ACC112 (cell line): ENCODE data around the gene TRMT10A.

Experiments
- H2AFZ ChIP-seq: fragments of 200-600 bp; sonication (generic); one replicate; pipeline ENCODE4 v1.6.0; 2017; ENCODE audit warnings: antibody characterized with exemption, low read length; ENCODE audit not compliant: unreplicated experiment
- H3K27ac ChIP-seq: fragments of 200-600 bp; sonication (generic); 2 replicates; pipeline ENCODE4 v1.5.1; 2014; ENCODE audit warnings: low read depth, mild to moderate bottlenecking, antibody characterized with exemption, low read length, moderate library complexity
- H3K27me3 ChIP-seq: fragments of 200-600 bp; sonication (generic); 2 replicates; pipeline ENCODE4 v1.6.1; 2014; ENCODE audit warnings: mild to moderate bottlenecking, antibody characterized with exemption, low read length, moderate library complexity, mixed read lengths; ENCODE audit not compliant: insufficient read depth
- H3K36me3 ChIP-seq: fragments of 200-600 bp; sonication (generic); 2 replicates; pipeline ENCODE4 v1.6.1; 2016; ENCODE audit warnings: mild to moderate bottlenecking, antibody characterized with exemption, low read length, moderate library complexity, mixed read lengths; ENCODE audit not compliant: insufficient read depth
- H3K4me1 ChIP-seq: fragments of 200-600 bp; sonication (generic); one replicate; pipeline ENCODE4 v1.6.1; 2016; ENCODE audit warnings: low read length, mixed read lengths; ENCODE audit not compliant: insufficient read depth, unreplicated experiment, control insufficient read depth
- H3K4me3 ChIP-seq: fragments of 200-600 bp; sonication (generic); 2 replicates; pipeline ENCODE4 v1.5.1; 2014; ENCODE audit warnings: mild to moderate bottlenecking, low read depth, low read length
- H3K79me2 ChIP-seq: fragments of 200-600 bp; sonication (generic); one replicate; pipeline ENCODE4 v1.6.0; 2016; ENCODE audit warnings: low read length; ENCODE audit not compliant: control insufficient read depth, unreplicated experiment, insufficient read depth

Gene TRMT10A

GRCh38 chr4:99507349-99507748 is 56.5 kb downstream of the TRMT10A start:
- Histone ChIP-seq H3K4me3 (no peak overlapping the region), H3K27ac (no peak overlapping the region), H3K27me3 (peaks cover 28% of the 10 kb centered on the region), H3K79me2 (no peaks in the 10 kb centered on the region), H2AFZ (no peak overlapping the region), H3K4me1 (peaks cover 16% of the 10 kb centered on the region), H3K36me3 (no peaks in the 10 kb centered on the region)

DNA sequence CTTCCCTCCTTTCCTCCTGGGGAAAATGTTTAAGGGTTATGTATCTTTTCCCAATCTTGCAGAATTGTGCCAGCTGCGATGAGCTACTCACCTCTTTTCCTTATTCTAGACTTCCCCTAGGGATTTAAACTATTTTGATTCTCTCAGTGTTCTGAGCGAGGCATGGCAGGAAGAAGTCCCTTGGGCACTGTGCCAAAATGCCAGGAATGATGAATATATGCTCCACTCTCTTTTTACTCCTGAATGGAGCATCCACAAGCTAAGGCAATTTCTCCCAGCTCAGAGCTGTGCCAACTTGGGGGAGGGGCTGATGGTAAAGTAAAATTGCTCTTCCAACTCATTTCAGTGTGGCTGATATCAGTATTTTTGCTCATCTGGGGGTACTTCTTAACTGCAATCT is 57.1 kb downstream of the TRMT10A start:
- Histone ChIP-seq H3K36me3 (no peaks in the 10 kb centered on the region), H3K79me2 (no peaks in the 10 kb centered on the region), H3K4me1 (peaks cover 16% of the 10 kb centered on the region), H2AFZ (no peak overlapping the region), H3K27ac (no peak overlapping the region), H3K27me3 (peaks cover 34% of the 10 kb centered on the region), H3K4me3 (no peak overlapping the region)

- H3K4me1 ChIP-seq, result peaks cover 16% of the 10 kb centered on the region
- H2AFZ ChIP-seq, result no peak overlapping the region
- no peaks in the 10 kb centered on the region for H3K36me3 ChIP-seq
- H3K27me3 ChIP-seq, result peaks cover 36% of the 10 kb centered on the region
- no peak overlapping the region for H3K4me3 ChIP-seq
- H3K79me2 ChIP-seq, result no peaks in the 10 kb centered on the region
- no peak overlapping the region for H3K27ac ChIP-seq
Observed at GRCh38 chr4:99504804-99505502, 58.9 kb downstream of the TRMT10A start.
